HG03103 (cell line): ENCODE data around the gene IFI27.

ENCODE experiments used
- ATAC-seq: cut with Tn5 transposase; IDR thresholded peaks from one replicate; pipeline ENCODE4 v1.9.1; 2021; ENCODE audit warnings: low read depth; ENCODE audit not compliant: unreplicated experiment

IFI27 gene

DNA sequence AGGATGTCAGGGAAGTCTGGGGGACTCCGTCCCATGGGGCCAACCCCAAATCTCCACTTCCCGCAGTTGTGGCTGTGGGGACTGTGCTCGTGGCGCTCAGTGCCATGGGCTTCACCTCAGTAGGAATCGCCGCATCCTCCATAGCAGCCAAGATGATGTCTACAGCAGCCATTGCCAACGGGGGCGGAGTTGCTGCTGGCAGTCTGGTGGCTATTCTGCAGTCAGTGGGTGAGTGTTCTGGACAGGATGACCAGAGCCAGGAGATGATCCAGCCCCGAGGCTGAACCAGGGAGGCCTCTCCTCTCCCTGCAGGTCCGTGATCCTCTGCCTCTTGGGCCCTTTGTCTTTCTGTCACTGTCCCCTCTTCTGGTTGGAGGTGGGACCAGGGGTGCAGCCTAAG, 8.8 kb upstream of the IFI27 start:
- no peak for ATAC-seq

GRCh38 chr14:94102768-94103482, 7.6 kb upstream of the IFI27 start:
- no peak for ATAC-seq

- ATAC-seq: no peak
Measured at GRCh38 chr14:94103554-94104150, 6.9 kb upstream of the IFI27 start.

DNA sequence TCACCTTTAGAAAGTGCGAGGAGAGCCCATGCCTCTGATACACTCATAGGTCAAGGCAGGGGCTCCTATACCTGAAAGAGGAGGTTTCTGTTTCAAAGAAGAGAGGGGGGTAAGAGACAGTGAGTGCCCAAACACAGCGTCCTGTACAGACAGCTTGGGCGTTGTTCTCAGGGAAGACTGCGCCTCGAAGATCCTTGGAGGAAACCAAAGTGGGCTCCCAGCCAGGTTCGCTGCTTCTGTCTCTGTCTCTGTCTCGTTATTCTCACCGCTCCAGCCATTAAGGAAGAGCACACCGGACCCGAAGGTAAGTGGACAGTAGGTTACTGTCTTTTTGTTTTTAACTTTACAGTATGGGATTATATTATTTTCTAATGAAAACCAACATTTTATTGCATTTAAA, 5.8 kb upstream of the IFI27 start:
- ATAC-seq: no peak

- no peak for ATAC-seq
Measured at GRCh38 chr14:94109915-94110250, 653 bp upstream of the IFI27 start.

DNA sequence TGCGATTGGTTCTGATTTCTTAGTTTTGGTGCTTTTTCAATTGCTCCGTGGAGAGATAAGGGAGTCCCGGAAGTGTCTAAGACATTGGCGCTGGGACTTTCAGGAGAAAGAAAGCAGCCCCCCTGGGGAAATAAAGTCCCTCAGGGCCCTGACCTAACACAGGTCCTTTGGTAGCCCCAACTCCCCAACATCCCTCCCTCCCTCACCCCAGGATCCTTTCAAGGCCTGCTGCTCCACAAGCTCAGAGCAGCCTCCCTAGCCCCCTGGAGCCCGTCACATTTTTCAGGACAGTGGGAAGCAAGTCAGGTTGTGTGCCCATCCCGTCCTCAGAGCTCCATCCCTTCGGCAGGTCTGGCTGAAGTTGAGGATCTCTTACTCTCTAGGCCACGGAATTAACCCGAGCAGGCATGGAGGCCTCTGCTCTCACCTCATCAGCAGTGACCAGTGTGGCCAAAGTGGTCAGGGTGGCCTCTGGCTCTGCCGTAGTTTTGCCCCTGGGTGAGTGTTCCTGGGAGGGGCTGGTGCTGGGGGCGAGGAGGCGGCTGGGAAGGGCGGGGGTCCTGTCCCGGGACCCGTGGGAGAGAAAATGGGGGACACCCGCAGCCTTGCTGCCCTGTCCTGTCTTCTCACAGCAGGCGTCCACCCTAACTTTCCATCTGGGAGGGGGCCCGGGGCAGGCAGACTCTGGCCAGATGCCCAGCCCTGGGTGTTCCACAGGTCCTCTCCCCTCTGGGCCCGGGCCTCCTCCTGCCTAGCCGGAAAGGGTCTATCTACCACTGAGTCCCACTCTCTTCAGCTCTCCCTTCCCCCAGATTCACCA, 950 bp downstream of the IFI27 start:
- no peak for ATAC-seq

DNA sequence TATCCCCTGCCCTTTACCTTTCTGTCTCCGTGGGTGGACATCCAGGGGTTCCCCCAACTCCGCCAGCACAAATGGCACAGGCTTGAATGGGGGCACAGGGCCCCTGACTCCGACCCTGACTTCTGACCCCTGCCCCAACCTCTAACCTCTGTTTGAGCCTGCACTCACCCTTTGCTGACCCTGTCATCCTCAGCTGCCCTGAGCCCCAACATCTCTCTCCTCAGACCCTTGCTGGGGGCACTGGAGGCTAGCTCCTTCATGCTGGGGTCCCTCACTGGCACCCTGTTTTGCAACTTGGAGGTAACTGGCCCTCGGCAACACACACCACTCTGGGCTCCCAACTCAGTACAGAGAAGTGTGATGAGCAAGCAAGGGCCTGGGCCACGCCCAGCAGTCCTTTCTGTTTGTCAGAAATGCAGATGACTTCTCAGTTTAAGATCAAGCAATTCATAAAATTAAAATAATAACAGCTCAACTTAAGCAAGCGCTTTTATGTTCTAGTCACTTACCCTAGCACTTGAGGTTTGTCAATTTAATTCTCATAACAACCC, 2.1 kb downstream of the IFI27 start:
- ATAC-seq: no peak

- ATAC-seq: no peak
Measured at GRCh38 chr14:94113073-94113472, 2.5 kb downstream of the IFI27 start.

DNA sequence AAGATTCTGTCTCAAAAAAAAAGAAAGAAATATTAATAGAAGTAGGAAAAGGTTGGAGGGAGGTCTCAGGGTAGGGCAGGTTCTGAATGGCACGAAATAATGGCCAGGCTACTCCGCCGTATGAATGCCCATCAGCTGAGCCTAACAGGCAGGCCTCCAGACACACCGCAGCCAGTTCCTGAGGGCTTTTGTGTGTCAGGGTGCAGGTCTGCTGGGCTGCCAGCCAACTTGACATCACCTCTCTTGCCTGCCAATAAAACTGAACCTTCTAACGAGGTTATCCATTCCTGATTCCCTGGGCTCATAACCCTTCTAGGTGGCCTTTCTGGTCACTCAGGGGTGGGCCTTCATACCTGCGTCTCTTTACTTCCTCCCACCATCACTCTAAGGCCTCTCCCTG, 3.0 kb downstream of the IFI27 start:
- no peak for ATAC-seq

- no peak for ATAC-seq
Measured at GRCh38 chr14:94113908-94114588, 3.5 kb downstream of the IFI27 start.

DNA sequence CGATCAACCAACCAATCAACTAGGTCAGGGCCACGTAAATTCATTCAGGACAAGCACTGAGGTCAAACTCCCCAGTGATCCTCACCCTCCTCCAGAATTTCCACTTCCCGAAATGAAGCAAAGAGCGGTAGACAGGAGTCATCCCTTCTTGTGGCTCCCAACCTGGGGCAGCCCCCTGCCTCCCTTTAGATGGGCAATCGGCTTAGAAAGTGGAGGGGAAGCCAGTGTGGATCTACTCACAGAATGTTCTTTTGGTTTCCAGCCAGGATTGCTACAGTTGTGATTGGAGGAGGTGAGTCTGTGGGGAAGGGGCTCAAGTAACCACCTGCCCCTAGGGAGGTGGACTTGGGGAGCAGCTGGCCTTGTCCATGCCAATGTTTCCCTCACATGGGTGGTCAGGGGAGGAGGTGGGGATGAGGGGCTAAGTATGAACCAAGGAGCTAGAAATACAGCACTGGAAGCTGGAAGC, 4.1 kb downstream of the IFI27 start:
- ATAC-seq: no peak

DNA sequence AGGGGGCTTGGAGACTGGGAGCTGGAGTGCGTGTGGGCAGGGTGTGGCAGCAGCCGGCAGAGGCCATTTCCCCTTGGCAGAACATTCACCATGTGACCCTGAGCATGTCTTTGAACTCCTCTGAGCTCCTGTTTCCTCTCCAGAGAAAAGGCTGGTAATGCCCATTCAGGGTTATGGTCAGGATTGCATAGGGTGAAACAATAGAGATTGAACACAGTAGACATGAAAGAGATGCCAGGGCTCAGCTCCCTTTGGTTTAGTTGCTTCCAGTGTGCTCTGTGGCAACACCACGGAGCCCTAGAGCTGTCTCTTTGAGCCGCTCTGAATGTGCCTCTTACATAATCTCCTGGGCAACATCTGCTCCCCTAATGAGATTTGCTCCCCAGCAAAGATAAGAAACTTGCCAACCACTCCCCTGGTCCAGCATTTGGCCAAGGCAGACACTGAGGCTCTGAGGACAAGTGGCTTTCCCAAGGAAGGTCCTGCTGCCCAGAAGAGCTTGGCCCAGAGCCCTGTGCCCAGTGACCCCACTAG, 4.6 kb downstream of the IFI27 start:
- ATAC-seq: no peak

GRCh38 chr14:94115631-94116030, 5.1 kb downstream of the IFI27 start:
- no peak for ATAC-seq

DNA sequence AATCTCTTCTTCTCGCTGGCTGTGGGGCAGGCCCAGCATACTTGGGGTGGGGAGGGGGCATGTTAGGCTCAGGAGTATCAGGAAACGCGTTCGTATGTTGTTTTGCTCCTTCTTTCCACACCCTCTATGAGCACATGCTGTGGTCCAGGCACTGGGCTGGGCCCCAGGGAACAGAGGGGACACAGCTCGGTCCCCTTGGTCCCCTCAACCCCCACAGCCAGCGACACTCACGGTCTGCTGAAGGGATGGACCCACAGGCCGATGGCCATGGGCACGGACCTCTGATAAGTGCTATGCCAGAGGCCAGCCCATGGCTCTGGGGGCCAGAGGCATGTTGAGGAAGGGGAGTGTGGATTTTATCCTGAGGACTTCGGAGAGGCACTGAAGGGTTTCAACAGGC, 6.2 kb downstream of the IFI27 start:
- ATAC-seq: no peak

- ATAC-seq: no peak
Measured at GRCh38 chr14:94117856-94118255, 7.3 kb downstream of the IFI27 start.

GRCh38 chr14:94119071-94119470, 8.5 kb downstream of the IFI27 start:
- no peak for ATAC-seq

GRCh38 chr14:94120667-94121340, 10.3 kb downstream of the IFI27 start:
- no peak for ATAC-seq

- ATAC-seq: no peak
Measured at GRCh38 chr14:94121485-94121884, 10.9 kb downstream of the IFI27 start.

DNA sequence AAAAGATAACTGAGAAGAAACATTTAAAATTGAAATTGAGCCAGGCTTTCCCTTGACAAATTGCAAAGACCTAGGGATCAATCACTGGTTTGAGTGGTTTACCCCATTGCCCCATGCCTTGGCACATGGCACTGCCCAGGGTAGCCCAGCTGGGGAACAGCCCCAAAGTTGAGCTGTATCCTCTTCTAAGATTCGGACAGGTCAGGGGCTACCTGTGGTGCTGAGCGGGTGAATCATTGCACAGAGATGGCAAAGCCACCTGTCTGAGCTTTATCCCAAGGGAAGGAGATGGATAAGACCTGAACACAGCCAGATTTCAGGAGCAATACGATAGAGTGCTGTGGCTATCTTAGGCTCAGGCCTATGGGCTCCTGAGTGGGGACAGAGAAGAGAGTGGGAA, 11.9 kb downstream of the IFI27 start:
- no peak for ATAC-seq

- ATAC-seq: no peak
Measured at GRCh38 chr14:94123296-94123695, 12.8 kb downstream of the IFI27 start.
